ENCODE measurements around the gene UVRAG.

Gene UVRAG

DNA sequence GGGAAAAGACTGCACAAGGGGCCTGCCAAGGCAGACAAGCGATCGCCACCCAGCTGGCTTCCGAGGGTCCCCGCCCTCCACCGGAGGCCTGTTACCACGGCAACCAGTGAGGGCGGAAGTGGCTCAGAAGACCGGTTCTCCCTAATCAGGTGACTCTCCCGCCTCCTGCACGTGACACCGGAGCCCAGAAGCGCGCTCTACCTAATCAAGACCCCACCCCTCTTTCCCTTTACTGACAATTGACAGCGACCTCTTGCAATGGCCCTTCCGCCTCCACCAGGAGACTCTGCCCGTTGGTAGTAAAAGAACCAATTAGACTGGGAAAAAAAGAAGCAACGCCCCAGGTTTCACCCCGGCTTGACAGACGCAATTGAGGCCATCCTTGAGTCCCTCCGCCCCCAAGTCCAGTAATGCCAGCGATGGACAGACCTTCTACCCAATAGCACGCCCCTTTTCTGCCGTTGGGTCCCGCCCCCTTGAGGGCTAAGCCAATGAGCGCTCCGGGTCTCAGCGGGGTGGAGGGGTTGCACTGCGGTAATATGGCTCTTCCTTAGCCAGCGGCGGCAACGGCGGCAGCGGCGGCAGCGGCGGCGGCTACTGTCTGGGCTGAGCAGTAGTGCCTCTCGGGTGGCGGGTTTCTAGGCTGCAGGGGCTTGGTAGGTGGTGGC, at the start of gene UVRAG:
TSS of gene UVRAG (plus strand) at position 534 of the 668 bp plus-strand sequence. CDS start 198 bp downstream, outside the sequence.
- peak; percentile 100 for DNase-seq

DNA sequence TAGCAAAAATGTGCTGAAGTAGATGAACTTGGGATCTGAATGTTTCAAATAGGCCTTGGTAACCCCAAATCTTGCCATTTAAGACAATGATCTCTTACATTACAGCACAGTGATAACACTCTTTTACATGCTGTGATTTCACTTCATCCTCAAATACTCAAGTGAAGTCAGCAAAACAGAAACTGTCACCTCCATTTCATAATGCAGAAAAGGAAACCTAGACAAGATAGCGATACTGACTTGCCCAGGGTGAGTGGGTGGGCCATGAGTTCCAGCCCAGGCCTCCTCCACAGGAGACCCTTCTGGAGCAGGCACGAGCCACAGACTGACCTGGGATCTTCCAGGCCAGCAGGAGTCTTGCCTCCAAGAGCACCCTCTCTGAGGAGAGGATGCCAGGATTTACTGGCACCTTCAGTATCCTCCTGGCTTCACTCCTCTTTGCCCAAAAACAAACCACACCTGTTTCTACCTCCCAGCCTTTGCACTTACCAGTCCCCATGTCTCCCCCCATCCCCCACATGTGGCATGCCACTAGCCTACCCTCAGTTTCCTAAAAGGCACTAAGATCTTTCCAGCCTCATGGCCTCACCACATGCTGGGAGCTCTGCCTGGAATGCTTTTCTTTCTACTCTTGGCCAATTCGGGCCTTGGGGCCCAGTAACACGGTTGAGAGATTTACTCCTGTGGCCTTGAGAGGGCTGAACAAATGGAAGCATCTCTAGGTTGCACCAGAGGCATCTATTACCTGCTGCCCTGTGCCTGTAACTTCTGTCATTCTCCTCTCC, 48.4 kb upstream of the UVRAG start:
- no peak for DNase-seq

GRCh38 chr11:75767228-75767572, 47.8 kb upstream of the UVRAG start:
- DNase-seq: no peak

- DNase-seq: no peak
Measured at GRCh38 chr11:75767793-75768111, 47.3 kb upstream of the UVRAG start.

GRCh38 chr11:75768112-75768908, 46.7 kb upstream of the UVRAG start, which contains the start of gene DGAT2:
DGAT2 (plus strand) TSS chr11:75768778; CDS start chr11:75768992, 214 bp downstream.
- peak; percentile 83 for DNase-seq

DNA sequence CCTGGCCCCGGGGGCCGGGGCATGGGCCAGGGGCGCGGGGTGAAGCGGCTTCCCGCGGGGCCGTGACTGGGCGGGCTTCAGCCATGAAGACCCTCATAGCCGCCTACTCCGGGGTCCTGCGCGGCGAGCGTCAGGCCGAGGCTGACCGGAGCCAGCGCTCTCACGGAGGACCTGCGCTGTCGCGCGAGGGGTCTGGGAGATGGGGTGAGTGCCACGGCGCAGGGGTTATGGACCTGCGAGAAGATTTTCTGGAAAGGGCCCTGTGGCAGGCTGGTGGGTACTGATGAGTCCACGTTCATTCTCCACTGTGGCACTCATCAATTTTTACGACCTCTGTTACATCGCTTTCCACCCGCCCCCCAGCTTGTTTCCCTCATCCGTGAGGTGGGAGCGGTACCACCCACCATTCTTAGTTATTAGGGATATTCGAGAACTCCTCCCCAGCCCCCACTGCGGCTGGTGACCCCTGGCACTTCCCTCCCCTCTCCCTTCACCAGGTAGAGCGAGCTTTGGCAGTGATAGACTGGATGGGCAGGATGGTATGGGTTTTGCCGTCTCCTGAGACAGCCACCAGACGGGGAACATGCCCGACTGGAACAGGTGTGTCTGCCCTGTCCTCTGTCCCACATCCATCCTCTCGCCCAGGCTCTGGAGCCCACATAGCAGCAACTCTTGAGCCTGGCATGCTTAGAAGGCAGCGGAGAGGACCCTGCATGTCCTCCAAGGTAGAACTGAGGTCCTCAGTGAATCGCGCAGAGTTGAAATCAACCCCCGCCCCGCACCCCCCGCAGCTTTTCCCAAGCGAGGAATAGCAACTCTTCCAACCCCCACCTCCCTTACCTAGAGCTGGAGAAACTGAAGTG, 45.9 kb upstream of the UVRAG start:
- DNase-seq: peak; percentile 56

DNA sequence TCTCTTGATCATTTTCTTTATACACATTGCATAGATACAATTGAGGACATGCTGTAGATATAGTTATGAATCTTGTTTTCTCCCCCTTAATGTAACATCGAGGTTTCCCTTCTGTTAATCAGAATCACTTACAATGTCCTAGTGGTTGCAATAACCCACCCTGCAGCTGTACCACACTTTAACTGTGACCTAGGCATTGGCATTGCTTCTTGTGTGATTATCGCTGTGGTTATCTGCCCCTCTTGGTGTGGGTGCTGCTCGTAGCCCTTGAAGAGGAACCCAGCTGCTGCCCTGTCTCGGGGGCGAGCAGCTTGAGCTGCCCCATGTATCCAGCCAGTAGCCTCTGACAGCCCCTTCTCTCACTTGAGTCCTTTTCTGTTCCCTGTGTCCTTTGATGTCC, 44.9 kb upstream of the UVRAG start:
- DNase-seq: no peak

GRCh38 chr11:75771646-75772410, 43.2 kb upstream of the UVRAG start:
- DNase-seq: no peak

- no peak for DNase-seq
Measured at GRCh38 chr11:75773595-75774353, 41.2 kb upstream of the UVRAG start.

DNA sequence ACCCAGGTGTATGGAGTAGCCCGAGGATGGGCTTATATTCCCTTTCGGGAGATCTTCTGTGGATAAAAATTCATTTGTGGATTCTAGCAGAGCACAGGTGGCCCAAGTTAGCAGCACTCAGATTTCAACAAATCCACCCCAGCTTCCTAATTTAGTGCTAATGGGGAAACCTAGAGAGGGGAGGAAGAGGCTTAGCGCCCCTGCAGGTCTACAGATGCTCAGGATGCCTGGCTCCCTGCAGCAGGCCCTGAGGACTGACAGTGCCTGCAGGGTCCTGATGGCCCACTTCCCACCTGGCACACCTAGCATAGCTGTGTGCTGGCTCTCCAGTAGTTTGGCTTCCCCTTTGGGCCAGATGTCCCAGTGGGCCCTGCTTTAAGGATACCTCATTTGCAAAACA, 40.0 kb upstream of the UVRAG start:
- no peak for DNase-seq

DNA sequence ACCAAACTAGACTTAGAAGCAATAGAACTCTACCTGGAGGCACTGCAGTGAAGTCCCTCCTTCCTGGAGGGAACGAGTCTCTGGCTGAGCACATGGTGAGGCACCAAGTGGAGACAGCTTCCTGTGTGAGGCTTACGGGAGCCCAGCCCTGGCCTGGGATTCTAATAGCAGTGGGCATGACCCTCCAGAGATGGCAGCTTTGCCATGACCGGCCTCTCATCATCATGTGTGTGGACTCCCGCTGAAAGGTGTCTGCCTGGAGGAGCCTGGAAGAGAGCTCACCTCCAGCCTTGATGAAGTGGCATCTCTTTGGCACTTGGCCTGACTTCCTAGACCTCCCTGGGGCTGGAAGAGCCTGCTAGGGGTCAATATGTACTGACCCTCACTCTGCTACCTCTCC, 38.5 kb upstream of the UVRAG start:
- no peak for DNase-seq

DNA sequence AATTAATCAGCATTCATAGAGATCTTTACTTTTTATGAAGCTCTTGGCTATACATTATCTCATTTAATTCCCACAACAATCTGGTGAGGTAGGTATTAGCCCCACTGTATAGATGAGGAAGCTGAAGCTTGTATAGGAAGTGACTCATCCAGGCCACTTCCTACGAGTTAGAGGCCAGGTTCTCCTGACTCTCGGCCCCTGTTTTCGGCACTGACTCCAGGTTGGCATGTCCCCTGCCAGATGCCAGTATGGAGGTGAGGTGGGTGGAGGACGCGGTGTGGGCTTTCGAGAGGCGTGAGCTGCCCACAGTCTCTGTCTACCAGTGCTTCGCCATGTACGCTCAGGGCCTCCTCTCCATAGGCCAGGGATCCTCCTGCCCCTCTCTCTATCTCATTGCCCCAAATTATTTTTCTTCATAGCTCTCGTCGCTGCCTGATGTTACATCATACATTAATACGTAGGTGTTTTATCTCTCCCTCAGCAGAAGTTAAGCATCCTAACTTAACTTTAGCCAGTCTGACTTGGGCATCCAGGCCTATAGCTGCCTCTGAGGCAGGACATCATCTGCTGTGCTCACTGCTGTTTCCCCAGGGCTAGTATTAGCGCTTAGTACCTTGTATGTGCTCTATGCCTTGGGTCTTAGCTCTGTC, 37.4 kb upstream of the UVRAG start:
- DNase-seq: no peak

DNA sequence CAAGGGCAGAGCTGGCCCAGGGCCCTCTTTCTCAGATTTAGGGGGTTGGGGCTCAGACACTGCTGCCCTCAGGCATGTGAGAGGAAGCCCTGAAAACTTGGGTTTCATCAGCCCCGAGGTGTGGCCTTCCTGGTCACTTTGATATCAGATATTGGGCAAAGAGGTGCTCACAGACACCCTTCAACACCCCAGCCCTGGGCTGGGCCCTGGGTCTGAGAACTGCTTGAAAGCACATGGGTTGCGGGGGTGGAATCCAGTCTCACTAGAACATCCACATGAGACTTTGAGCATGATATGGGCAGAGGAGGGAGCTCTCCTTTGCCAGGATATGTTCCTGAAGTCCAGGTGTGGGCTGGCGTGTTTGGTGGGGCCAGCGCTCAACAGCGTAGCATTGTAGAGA, 36.0 kb upstream of the UVRAG start:
- DNase-seq: no peak

- DNase-seq: no peak
Measured at GRCh38 chr11:75779960-75780359, 35.0 kb upstream of the UVRAG start.

- no peak for DNase-seq
Measured at GRCh38 chr11:75780888-75781287, 34.1 kb upstream of the UVRAG start.

DNA sequence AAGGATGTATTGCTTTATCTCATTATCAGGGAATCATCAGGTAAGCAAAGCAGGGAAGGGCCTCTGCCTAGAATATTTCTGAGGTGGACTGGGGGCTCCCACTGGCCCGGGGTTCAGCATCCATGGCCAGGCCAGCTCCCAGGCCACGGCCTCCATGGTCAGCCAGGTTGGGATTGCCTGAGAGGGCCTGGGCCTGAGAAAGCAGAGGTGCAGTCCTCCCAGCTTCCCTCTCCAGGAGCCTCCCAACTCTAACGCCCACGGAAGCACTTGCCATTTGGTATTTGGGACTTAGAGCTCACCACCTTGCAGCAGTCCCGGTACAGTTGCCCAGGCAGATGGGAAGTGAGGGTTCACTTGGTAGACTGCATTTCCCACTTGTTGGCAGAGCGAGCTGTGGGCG, 33.7 kb upstream of the UVRAG start:
- no peak for DNase-seq

DNA sequence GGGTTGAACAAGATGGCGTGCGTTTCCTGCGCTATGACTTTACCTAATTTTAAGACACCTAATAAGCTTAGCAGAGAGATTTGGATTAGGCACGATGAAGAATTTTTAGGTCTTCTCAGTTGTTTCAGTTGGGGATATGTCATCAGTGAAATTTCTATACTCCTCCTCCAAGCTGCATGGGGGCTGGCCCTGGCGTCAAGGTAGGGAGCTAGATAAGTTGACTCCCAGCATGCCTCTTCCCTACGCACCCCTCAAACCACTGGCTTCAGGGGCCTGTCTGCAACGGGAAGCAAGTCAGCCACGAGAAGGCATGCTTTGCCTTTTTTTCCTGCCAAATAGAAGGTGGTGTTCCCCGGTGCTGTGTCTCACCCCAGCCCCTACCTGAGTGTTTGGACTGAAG, 33.2 kb upstream of the UVRAG start:
- no peak for DNase-seq

DNA sequence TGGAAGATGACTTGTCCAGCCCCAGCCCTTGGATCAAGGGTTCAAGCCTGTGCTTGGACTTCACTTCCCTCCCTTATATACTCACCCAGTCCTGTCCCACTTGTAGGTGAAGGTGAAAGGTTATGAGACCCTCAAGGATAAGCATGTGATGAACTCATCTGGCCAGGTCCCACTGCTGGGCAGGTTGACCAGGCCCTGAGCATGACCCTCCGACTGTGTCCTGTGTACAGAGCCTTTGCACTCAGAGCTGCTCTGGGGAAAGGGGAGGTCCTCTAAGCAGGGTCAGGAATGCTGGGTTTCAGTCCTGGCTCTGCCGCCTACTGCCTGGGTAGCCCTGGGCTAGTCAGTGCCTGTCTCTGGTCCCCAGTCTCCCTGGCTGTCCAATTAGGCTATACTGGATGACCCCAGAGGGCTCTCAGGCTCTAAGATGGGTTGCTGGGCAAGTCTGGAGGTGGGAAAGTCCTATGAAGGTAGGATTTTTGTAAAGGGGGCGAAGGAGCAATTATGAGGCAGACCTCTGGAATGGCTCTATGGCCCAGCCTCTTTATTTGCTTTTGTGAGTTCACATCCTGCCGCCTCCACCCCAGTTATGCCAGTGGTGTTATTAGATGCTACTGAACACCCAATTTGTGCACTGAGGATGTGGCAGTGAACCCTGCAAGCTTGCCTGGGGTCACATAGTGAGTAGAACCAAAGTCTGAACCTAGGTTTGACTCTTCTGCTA, 32.3 kb upstream of the UVRAG start:
- DNase-seq: no peak

GRCh38 chr11:75783416-75784084, 31.5 kb upstream of the UVRAG start:
- DNase-seq: no peak

GRCh38 chr11:75784085-75784478, 30.9 kb upstream of the UVRAG start:
- no peak for DNase-seq
